MCF 10A (cell line): ENCODE results near the gene ADCK1. TPM values are rescaled to one million over a fixed set of nuclear protein-coding genes. Genes with fewer than 3 reads are reported as not detected.

Experiments used
- BruUV-seq: library from RNA; stranded (reverse); fragments of 400-500 nt; replicated peaks from 2 replicates; lab custom pipeline; 2021; lab: Mats Ljungman, UMichigan
- CTCF ChIA-PET: fragments of 300-600 bp; sonication (Branson Sonifier 250); formaldehyde crosslinking; extraction: SDS; loops from one replicate; lab custom pipeline; 2021; ENCODE audit warnings: antibody characterized with exemption, inconsistent platforms; lab: Yijun Ruan, JAX
- POLR2A ChIA-PET: fragments of 300-600, 350-650 bp; sonication (Branson Sonifier 250); formaldehyde crosslinking; extraction: SDS; loops from one replicate; lab custom pipeline; 2020; ENCODE audit warnings: antibody characterized with exemption, inconsistent platforms; lab: Yijun Ruan, JAX
- DNase-seq: peaks from one replicate; pipeline ENCODE4 v3.0.0-alpha.2; 2018; ENCODE audit not compliant: unreplicated experiment
- H3K27ac Mint-ChIP-seq: one replicate; pipeline ENCODE4 v1.8.0; 2022; ENCODE audit warnings: mild to moderate bottlenecking, low read depth, mixed read lengths; ENCODE audit not compliant: unreplicated experiment
- H3K27me3 Mint-ChIP-seq: one replicate; pipeline ENCODE4 v1.8.0; 2022; ENCODE audit warnings: mixed read lengths; ENCODE audit not compliant: insufficient read depth, unreplicated experiment
- H3K36me3 Mint-ChIP-seq: one replicate; pipeline ENCODE4 v1.8.0; 2022; ENCODE audit warnings: mild to moderate bottlenecking, moderate library complexity, mixed read lengths; ENCODE audit not compliant: insufficient read depth, unreplicated experiment
- H3K4me1 Mint-ChIP-seq: one replicate; pipeline ENCODE4 v1.8.0; 2022; ENCODE audit warnings: mixed read lengths; ENCODE audit not compliant: insufficient read depth, unreplicated experiment
- H3K4me3 Mint-ChIP-seq: one replicate; pipeline ENCODE4 v1.8.0; 2022; ENCODE audit warnings: mild to moderate bottlenecking, moderate library complexity, mixed read lengths; ENCODE audit not compliant: unreplicated experiment
- H3K9me3 Mint-ChIP-seq: one replicate; pipeline ENCODE4 v1.8.0; 2022; ENCODE audit warnings: mixed read lengths; ENCODE audit not compliant: unreplicated experiment
- CTCF ChIP-seq: fragments of 200-600 bp; IDR thresholded peaks from one replicate; pipeline ENCODE4 v1.8.0; 2022; ENCODE audit warnings: antibody characterized with exemption, mild to moderate bottlenecking; ENCODE audit not compliant: unreplicated experiment
- intact Hi-C: fragments of 100-400 bp; cut with micrococcal nuclease; formaldehyde crosslinking; loops from 2 replicates; pipeline ENCODE4 v1.14.1; 2022
- total RNA-seq: library from RNA; stranded (reverse); gene quantifications from 2 replicates; pipeline ENCODE4 v1.2.3, GENCODE V29; 2022

The ADCK1 gene
- total RNA-seq, 1 experiment from 2014 or later: 7.0 TPM

GRCh38 chr14:77849711-77850110, 49.8 kb downstream of the ADCK1 start:
- no peak for DNase-seq
- Mint-ChIP-seq H3K4me1 (no peaks in the 10 kb centered on the region), H3K9me3 (no peaks in the 10 kb centered on the region), H3K36me3 (peaks cover 11% of the 10 kb centered on the region), H3K27ac (no peak overlapping the region), H3K4me3 (no peak overlapping the region), H3K27me3 (no peaks in the 10 kb centered on the region)
- POLR2A ChIA-PET: no interaction called here
- CTCF ChIA-PET: interaction anchor here (0.6 to 1.7 kb wide), 4 partner anchors 13 to 1860 kb away, joined by 3 to 11 read pairs (median 4); no protein-coding TSS in a partner anchor
- intact Hi-C loops: no loop called here
- no peak for TF ChIP-seq CTCF
- BruUV-seq: no TSS peak

- no peak for TF ChIP-seq CTCF
- no peak for DNase-seq
- ChIA-PET CTCF (interaction anchor here (1.3 to 2.0 kb wide), 2 partner anchors 8 to 9 kb away, joined by 6 to 9 read pairs; no protein-coding TSS in a partner anchor), POLR2A (no interaction called here)
- H3K4me3 Mint-ChIP-seq: no peak overlapping the region
- intact Hi-C loops: no loop called here
- H3K27ac Mint-ChIP-seq: no peak overlapping the region
- BruUV-seq: no TSS peak
- H3K9me3 Mint-ChIP-seq: no peaks in the 10 kb centered on the region
- peaks cover 2% of the 10 kb centered on the region for H3K36me3 Mint-ChIP-seq
- no peaks in the 10 kb centered on the region for H3K4me1 Mint-ChIP-seq
- H3K27me3 Mint-ChIP-seq: no peaks in the 10 kb centered on the region
Measured at GRCh38 chr14:77853919-77854318, 54.0 kb downstream of the ADCK1 start.

- CTCF ChIA-PET: no interaction called here
- POLR2A ChIA-PET: no interaction called here
- no peak for TF ChIP-seq CTCF
- Mint-ChIP-seq H3K27ac (no peak overlapping the region), H3K4me1 (no peaks in the 10 kb centered on the region), H3K36me3 (no peaks in the 10 kb centered on the region), H3K9me3 (no peaks in the 10 kb centered on the region), H3K4me3 (no peak overlapping the region), H3K27me3 (no peaks in the 10 kb centered on the region)
- no peak for DNase-seq
- no TSS peak for BruUV-seq
- intact Hi-C loops: no loop called here
Measured at GRCh38 chr14:77856941-77857340, 57.0 kb downstream of the ADCK1 start.

- ChIA-PET CTCF (interaction anchor here (0.6 to 8.3 kb wide), 7 partner anchors 14 to 738 kb away, joined by 3 to 117 read pairs (median 7); no protein-coding TSS in a partner anchor), POLR2A (no interaction called here)
- no TSS peak for BruUV-seq
Measured at GRCh38 chr14:77859934-77860570, 60.1 kb downstream of the ADCK1 start.

More at GRCh38 chr14:77859934-77860570, 60.1 kb downstream of the ADCK1 start:
- intact Hi-C loops: loop anchor here (5.0 kb wide), 1 partner anchor 837 kb away; no protein-coding TSS in a partner anchor
- Mint-ChIP-seq H3K36me3 (no peaks in the 10 kb centered on the region), H3K9me3 (no peaks in the 10 kb centered on the region), H3K27me3 (no peaks in the 10 kb centered on the region), H3K27ac (no peak overlapping the region), H3K4me1 (peaks cover 7% of the 10 kb centered on the region), H3K4me3 (no peak overlapping the region)
- no peak for TF ChIP-seq CTCF
- DNase-seq: no peak
